Liver (tissue), 9 donors: Measurements from ENCODE around the gene SLC39A1. TPM values are rescaled to one million over a fixed set of nuclear protein-coding genes. Genes with fewer than 3 reads are reported as not detected.
A peak's percentile ranks its signal among the peaks of the same experiment; 100 is the strongest.

Experiments used
- DNase-seq: peaks from one replicate; pipeline ENCODE4 v3.0.0-alpha.2; 2017; ENCODE audit warnings: low spot score
- H3K27ac ChIP-seq, 2 donors: one replicate each; pipeline ENCODE4 v1.7.0; 2013; ENCODE audit warnings: inconsistent platforms in 2 of 2, low read length in 2 of 2, control low read depth in 1 of 2, low read depth in 1 of 2, mild to moderate bottlenecking in 1 of 2
- H3K27me3 ChIP-seq, 4 donors: one replicate each; pipeline versions ENCODE4 v1.6.1 to v1.7.0; 2013; ENCODE audit warnings: low read length in 3 of 4, inconsistent platforms in 1 of 4, mild to moderate bottlenecking in 1 of 4, moderate library complexity in 1 of 4; ENCODE audit not compliant: control insufficient read depth in 4 of 4, insufficient read depth in 4 of 4
- H3K36me3 ChIP-seq, 4 donors: one replicate each; pipeline versions ENCODE4 v1.6.1 to v1.7.0; 2013; ENCODE audit warnings: low read length in 3 of 4, mild to moderate bottlenecking in 3 of 4, low read depth in 1 of 4, moderate library complexity in 1 of 4; ENCODE audit not compliant: control insufficient read depth in 4 of 4, insufficient read depth in 3 of 4
- H3K4me1 ChIP-seq, 4 donors: one replicate each; pipeline versions ENCODE4 v1.6.1 to v1.7.0; 2013; ENCODE audit warnings: low read length in 3 of 4, mild to moderate bottlenecking in 3 of 4, moderate library complexity in 1 of 4; ENCODE audit not compliant: control insufficient read depth in 4 of 4, insufficient read depth in 4 of 4
- H3K4me3 ChIP-seq, 3 donors: one replicate each; pipeline versions ENCODE4 v1.6.1 to v1.7.0; 2013; ENCODE audit warnings: low read length in 3 of 3, control low read depth in 1 of 3, low read depth in 1 of 3, mild to moderate bottlenecking in 1 of 3
- H3K9ac ChIP-seq, 2 donors: one replicate each; pipeline ENCODE4 v1.7.0; 2013; ENCODE audit warnings: low read length in 2 of 2, mild to moderate bottlenecking in 2 of 2, moderate library complexity in 2 of 2, control low read depth in 1 of 2, low read depth in 1 of 2
- H3K9me3 ChIP-seq, 4 donors: one replicate each; pipeline versions ENCODE4 v1.6.1 to v1.7.0; 2013; ENCODE audit warnings: low read length in 3 of 4; ENCODE audit not compliant: control insufficient read depth in 4 of 4
- EGR1 ChIP-seq, 2 donors: IDR thresholded peaks; 2 replicates each; pipeline ENCODE4 v1.6.1; 2016 to 2018; ENCODE audit warnings: antibody characterized with exemption in 2 of 2, low read depth in 2 of 2
- FOXA2 ChIP-seq: IDR thresholded peaks from 2 replicates; pipeline ENCODE4 v1.6.1; 2016; ENCODE audit warnings: antibody characterized with exemption
- HNF4A ChIP-seq, 2 donors: conservative IDR thresholded peaks; 2 replicates each; pipeline ENCODE4 v1.6.1; 2016; ENCODE audit warnings: antibody characterized with exemption in 2 of 2, mild to moderate bottlenecking in 2 of 2
- JUND ChIP-seq, 2 donors: IDR thresholded peaks; 2 replicates each; pipeline ENCODE4 v1.6.1; 2016; ENCODE audit warnings: antibody characterized with exemption in 2 of 2
- RAD21 ChIP-seq, 2 donors: IDR thresholded peaks; 2 replicates each; pipeline ENCODE4 v1.6.1; 2016; ENCODE audit warnings: antibody characterized with exemption in 2 of 2, mild to moderate bottlenecking in 2 of 2
- RXRA ChIP-seq, 2 donors: IDR thresholded peaks; 2 replicates each; pipeline ENCODE4 v1.6.1; 2017 to 2018; ENCODE audit warnings: antibody characterized with exemption in 2 of 2, mild to moderate bottlenecking in 1 of 2
- TAF1 ChIP-seq: conservative IDR thresholded peaks from 2 replicates; pipeline ENCODE4 v1.6.1; 2016; ENCODE audit warnings: antibody characterized with exemption, mild to moderate bottlenecking
- YY1 ChIP-seq: IDR thresholded peaks from 2 replicates; pipeline ENCODE4 v1.6.1; 2016; ENCODE audit warnings: antibody characterized with exemption, mild to moderate bottlenecking
- WGBS: extraction: QIAGEN DNeasy Blood & Tissue Kit; methylation state at CpG from one replicate; pipeline ENCODE4 v1.1.7; 2013; 5-methylcytosine and 5-hydroxymethylcytosine counted together
- polyA plus RNA-seq, 2 donors: library from polyadenylated mRNA; stranded (reverse) in 1 of 2; unstranded in 1 of 2; fragments of 200-250 nt in 1 of 2; fragments of >200 nt in 1 of 2; fragmentation: Nextera tagmentation in 1 of 2; extraction: Ambion mirVana in 1 of 2; gene quantifications; one replicate each; pipeline versions ENCODE4 v1.2.1 to v1.2.3, GENCODE V29; 2013 to 2015
- total RNA-seq, 2 donors: library from RNA; depleted of rRNA; stranded (reverse); fragments of >200 nt; gene quantifications; one replicate each; pipeline ENCODE4 v1.2.3, GENCODE V29; 2014
- TF ChIP-seq, protein P1 (sequence below): IDR thresholded peaks from 2 replicates; pipeline ENCODE4 v1.6.1; 2016; ENCODE audit warnings: antibody characterized with exemption
- TF ChIP-seq, protein P2 (sequence below): IDR thresholded peaks from 2 replicates; pipeline ENCODE4 v1.6.1; 2016; ENCODE audit warnings: antibody characterized with exemption
- TF ChIP-seq, protein P3 (sequence below): IDR thresholded peaks from 2 replicates; pipeline ENCODE4 v1.6.1; 2016; ENCODE audit warnings: antibody characterized with exemption
- donor health status: healthy.
- donor health status: healthy.
- donor health status: healthy.
- donor health status: healthy.
- donor health status: healthy.

SLC39A1 gene
- total and polyA plus RNA-seq, 4 donors, result 38.8 to 70.3 (median 54.6) TPM

DNA sequence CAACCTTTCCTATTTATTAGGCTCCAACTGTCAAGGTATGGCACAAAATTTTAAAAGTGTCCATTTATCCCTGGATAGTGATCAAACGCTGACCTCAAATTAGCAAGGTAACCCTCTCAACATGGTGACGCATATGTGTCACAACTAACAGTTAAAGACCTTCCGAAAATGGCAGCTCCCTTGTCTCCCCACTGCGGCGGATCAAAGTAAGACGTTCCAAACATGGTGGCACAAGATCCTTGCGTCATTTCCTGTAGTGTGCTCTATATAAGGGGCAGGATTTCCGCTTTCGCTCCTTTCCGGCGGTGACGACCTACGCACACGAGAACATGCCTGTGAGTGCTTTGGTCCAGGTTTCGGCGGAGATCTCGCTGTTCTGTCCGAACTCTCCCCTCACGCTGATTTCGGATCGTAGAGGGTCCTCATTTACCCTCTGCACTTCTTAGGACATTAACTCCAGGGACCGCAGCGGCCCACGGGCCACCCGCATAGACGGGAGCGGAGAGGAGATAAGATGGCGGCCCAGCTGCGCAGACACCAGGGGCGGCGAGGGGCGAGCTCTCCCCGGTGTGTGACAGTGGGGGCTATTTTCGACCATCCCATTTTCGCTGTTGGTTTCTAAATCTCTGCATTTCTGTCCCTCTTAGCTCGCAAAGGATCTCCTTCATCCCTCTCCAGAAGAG is 27.3 kb upstream of the SLC39A1 start, which contains the start of gene RPS27 (continued):
- TF ChIP-seq HNF4A (conservative IDR thresholded peaks at IDR 0.05) (peak; percentile 23 to 25), TAF1 (peak; percentile 100), JUND (IDR thresholded peaks at IDR 0.05) (peak; percentile 86 to 94), FOXA2 (peak; percentile 44), EGR1 (IDR thresholded peaks at IDR 0.05; ENCODE audit: low read depth in 2 of 2) (no peak), RXRA (IDR thresholded peaks at IDR 0.05) (peak; percentile 58 to 72)
- TF ChIP-seq, protein P1, sequence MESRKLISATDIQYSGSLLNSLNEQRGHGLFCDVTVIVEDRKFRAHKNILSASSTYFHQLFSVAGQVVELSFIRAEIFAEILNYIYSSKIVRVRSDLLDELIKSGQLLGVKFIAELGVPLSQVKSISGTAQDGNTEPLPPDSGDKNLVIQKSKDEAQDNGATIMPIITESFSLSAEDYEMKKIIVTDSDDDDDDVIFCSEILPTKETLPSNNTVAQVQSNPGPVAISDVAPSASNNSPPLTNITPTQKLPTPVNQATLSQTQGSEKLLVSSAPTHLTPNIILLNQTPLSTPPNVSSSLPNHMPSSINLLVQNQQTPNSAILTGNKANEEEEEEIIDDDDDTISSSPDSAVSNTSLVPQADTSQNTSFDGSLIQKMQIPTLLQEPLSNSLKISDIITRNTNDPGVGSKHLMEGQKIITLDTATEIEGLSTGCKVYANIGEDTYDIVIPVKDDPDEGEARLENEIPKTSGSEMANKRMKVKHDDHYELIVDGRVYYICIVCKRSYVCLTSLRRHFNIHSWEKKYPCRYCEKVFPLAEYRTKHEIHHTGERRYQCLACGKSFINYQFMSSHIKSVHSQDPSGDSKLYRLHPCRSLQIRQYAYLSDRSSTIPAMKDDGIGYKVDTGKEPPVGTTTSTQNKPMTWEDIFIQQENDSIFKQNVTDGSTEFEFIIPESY, result peak; percentile 77
- TF ChIP-seq, protein P2, sequence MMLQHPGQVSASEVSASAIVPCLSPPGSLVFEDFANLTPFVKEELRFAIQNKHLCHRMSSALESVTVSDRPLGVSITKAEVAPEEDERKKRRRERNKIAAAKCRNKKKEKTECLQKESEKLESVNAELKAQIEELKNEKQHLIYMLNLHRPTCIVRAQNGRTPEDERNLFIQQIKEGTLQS, result peak; percentile 91

DNA sequence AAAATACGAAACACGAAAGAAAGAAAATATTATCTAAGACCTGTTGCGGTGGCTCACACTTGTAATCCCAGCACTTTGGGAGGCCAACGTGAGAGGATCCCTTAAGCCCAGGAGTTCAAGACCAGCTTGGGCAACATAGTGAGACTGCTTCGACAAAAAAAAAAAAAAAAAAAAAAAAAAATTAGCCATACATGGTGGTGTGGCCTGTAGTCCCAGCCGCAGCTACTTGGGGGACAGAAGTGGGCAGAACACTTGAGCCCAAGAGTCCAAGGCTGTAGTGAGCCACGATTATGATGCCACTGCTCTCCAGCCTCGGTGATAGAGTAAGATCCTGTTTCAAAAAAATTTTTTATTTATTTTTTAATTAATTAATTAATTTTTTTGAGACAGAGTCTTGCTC is 24.3 kb upstream of the SLC39A1 start:
- H3K36me3 ChIP-seq, result peaks cover under 1 to 6% (median 4%) of the 10 kb centered on the region in 4 donors
- TF ChIP-seq RXRA (IDR thresholded peaks at IDR 0.05), result no peak
- TF ChIP-seq, protein P3, sequence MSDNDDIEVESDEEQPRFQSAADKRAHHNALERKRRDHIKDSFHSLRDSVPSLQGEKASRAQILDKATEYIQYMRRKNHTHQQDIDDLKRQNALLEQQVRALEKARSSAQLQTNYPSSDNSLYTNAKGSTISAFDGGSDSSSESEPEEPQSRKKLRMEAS, result no peak
- TF ChIP-seq, protein P1, result no peak
- no peak for TF ChIP-seq HNF4A (conservative IDR thresholded peaks at IDR 0.05)
- no peak for TF ChIP-seq RAD21 (IDR thresholded peaks at IDR 0.05)
- no peak overlapping the region for H3K4me3 ChIP-seq
- no peaks in the 10 kb centered on the region for H3K27me3 ChIP-seq
- H3K27ac ChIP-seq, result no peak overlapping the region
- DNase-seq, result no peak
- 92% methylated on average over 8 of the region's 8 CpGs for WGBS
- no peak overlapping the region for H3K9ac ChIP-seq
- H3K4me1 ChIP-seq, result peaks cover 4 to 28% (median 24%) of the 10 kb centered on the region in 4 donors
- H3K9me3 ChIP-seq, result no peaks in the 10 kb centered on the region

DNA sequence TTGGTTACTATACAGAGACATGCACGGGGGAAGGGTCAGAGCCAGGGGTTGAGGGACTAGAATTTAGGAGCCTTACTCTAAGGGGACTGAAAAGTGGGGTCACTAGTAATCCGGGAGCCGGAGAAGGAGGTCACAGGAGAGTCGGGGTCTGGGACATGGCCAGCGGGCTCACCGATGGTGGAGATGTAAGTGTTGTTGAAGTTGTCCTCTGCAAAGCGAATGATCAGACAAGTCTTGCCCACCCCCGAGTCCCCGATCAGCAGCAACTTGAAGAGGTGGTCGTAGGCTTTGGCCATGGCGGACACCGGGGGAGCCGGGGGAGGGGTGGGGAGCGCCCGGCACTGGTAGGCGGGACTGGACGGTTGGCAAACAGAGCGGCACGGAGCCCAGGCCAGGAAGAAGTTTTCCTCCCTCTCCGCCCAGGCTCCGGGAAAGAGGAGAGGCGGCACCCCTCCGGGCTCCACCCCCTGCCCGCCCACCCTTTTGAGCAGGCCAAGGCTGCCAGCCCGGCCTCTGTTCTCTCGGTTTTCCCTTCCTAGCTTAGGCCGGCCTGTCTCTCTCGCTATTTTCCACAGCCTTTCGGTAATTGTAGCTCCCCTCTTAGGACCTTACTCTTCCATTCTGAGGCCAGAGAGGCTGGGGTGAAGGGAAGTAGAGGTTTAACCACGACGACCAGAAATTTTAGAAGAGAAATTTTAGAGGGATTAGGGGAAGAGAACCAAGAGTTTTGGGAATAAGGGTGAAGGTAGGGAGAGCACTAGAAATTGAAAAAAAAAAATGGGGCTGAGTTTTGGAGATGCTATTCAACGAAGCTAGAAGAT is 22.8 kb upstream of the SLC39A1 start, which contains the start of gene RAB13:
TSS of gene RAB13 (minus strand) at position 399 of the 821 bp plus-strand sequence. CDS start at position 296, 103 bp downstream.
- Histone ChIP-seq H3K4me1 (peaks cover 4 to 18% (median 12%) of the 10 kb centered on the region in 4 donors), H3K9ac (peak within 1 kb of the TSS; percentile 57 to 88), H3K36me3 (peaks cover 0 to 6% (median 3%) of the 10 kb centered on the region in 4 donors), H3K9me3 (no peaks in the 10 kb centered on the region), H3K27me3 (no peaks in the 10 kb centered on the region), H3K27ac (peak within 1 kb of the TSS; percentile 71 to 80), H3K4me3 (peak within 1 kb of the TSS; percentile 56 to 76 (median 64))
- DNase-seq, result peak; percentile 83
- 2% methylated on average over 32 of the region's 32 CpGs for WGBS
- TF ChIP-seq TAF1 (peak; percentile 37), RXRA (IDR thresholded peaks at IDR 0.05) (no peak), JUND (IDR thresholded peaks at IDR 0.05) (no peak), YY1 (peak; percentile 29)
- TF ChIP-seq, protein P2, result no peak
